Smooth muscle cell of trachea (primary cell): ENCODE measurements around the gene CLDN1. TPM values are rescaled to one million over a fixed set of nuclear protein-coding genes. Genes with fewer than 3 reads are reported as not detected.

Experiments used
- total RNA-seq: library from RNA; depleted of rRNA; stranded (reverse); fragments of >200 nt; gene quantifications from 2 replicates; pipeline ENCODE4 v1.2.1, GENCODE V29; 2014

CLDN1 gene, protein sequence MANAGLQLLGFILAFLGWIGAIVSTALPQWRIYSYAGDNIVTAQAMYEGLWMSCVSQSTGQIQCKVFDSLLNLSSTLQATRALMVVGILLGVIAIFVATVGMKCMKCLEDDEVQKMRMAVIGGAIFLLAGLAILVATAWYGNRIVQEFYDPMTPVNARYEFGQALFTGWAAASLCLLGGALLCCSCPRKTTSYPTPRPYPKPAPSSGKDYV
- 0.15 and 0.50 TPM in 2 replicates for total RNA-seq

DNA sequence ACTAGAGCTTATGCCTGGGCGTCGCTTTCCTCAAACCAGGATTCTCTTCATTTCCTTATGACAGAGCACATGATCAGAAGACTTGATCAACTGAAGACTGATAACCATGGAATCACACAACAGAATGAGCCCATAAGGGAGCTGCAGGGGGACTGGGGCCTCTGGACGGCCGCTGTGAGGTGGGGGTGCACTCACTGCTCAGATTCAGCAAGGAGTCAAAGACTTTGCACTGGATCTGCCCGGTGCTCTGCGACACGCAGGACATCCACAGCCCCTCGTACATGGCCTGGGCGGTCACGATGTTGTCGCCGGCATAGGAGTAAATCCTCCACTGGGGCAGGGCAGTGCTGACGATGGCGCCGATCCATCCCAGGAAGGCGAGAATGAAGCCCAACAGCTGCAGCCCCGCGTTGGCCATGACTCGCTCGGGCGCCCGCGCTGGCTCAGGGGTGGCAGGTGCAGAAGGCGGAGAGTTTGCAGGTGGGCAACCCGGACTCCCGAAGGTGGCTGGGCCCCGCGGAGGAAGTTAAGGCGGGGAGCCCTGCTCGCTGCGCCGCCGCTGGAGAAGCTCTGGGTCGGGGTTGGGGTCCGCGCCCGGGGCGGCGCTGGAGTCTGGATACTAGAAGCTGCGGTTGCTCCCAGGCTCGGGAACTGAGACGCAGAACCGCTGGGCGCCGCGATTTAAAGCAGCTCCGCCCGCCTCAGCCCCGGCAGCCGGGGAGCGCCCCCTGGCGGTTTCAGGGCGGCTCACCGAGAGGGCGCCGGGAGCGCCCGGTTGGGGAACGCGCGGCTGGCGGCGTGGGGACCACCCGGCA is at the start of gene CLDN1:
TSS of gene CLDN1 (minus strand) at position 658 of the 815 bp plus-strand sequence. CDS start at position 418, 240 bp downstream.

Other genes with a start within 250 kb of the CLDN1 start
- gene P3H2, start 201.5 kb downstream of the CLDN1 start, total RNA-seq: 13.9 and 14.1 TPM in 2 replicates
- not detected in 2 replicates for gene CLDN16, start 65.7 kb upstream of the CLDN1 start, total RNA-seq
- not detected in 2 replicates for gene TMEM207, start 127.5 kb upstream of the CLDN1 start, total RNA-seq
- gene IL1RAP, start 191.6 kb upstream of the CLDN1 start, total RNA-seq: 5.1 and 7.9 TPM in 2 replicates